Testis (tissue), 3 donors: Measurements from ENCODE around the gene RASGEF1C. TPM values are rescaled to one million over a fixed set of nuclear protein-coding genes. Genes with fewer than 3 reads are reported as not detected.

Source experiments
- DNase-seq: peaks from one replicate; pipeline ENCODE4 v3.0.0-alpha.2; 2019
- H3K27ac ChIP-seq, 2 donors: fragments of 200-600 bp; sonication (generic); one replicate each; pipeline ENCODE4 v1.5.1; 2019
- H3K27me3 ChIP-seq: fragments of 200-600 bp; sonication (generic); one replicate; pipeline ENCODE4 v1.5.1; 2019
- H3K36me3 ChIP-seq: fragments of 200-600 bp; sonication (generic); one replicate; pipeline ENCODE4 v1.5.1; 2017; ENCODE audit warnings: low read depth; ENCODE audit errors: missing control alignments
- H3K4me1 ChIP-seq: fragments of 200-600 bp; sonication (generic); one replicate; pipeline ENCODE4 v1.5.1; 2019
- H3K4me3 ChIP-seq, 2 donors: fragments of 200-600 bp; sonication (generic); one replicate each; pipeline ENCODE4 v1.5.1; 2017 to 2019
- H3K9me3 ChIP-seq: fragments of 200-600 bp; sonication (generic); one replicate; pipeline ENCODE4 v1.5.1; 2017
- CTCF ChIP-seq, 3 experiments: fragments of 450-650 bp in 2 of 3; fragments of 200-600 bp in 1 of 3; sonication (generic) in 1 of 3; IDR thresholded peaks; one replicate each; pipeline ENCODE4 v1.5.1; 2016 to 2019; ENCODE audit warnings: antibody characterized with exemption in 3 of 3, mild to moderate bottlenecking in 2 of 3, moderate library complexity in 1 of 3
- POLR2A ChIP-seq: fragments of 450-650 bp; IDR thresholded peaks from one replicate; pipeline ENCODE4 v1.6.1; 2017; ENCODE audit warnings: antibody characterized with exemption, mild to moderate bottlenecking, moderate library complexity
- WGBS, 2 donors: methylation state at CpG; one replicate each; pipeline ENCODE4 v1.1.5; 2018; 5-methylcytosine and 5-hydroxymethylcytosine counted together
- intact Hi-C: fragments of 100-400 bp; cut with DNase I; formaldehyde crosslinking; loops from one replicate; pipeline ENCODE4 v1.15.1; 2023; ENCODE audit warnings: low total_unique reads
- polyA plus RNA-seq: library from polyadenylated mRNA; stranded (reverse); fragments of 350-450 nt; fragmentation: Illumina TruSeq; extraction: RNeasy Lipid Tissue Mini Kit (QIAGEN cat#74804); gene quantifications from one replicate; pipeline ENCODE4 v1.2.3, GENCODE V29; 2014; ENCODE audit warnings: low read depth, low replicate concordance; ENCODE audit not compliant: insufficient read depth
- total RNA-seq, 2 donors: library from RNA; depleted of rRNA; stranded (reverse); fragments of >200 nt; gene quantifications; one replicate each; pipeline ENCODE4 v1.2.3, GENCODE V29; 2016

RASGEF1C gene
- total and polyA plus RNA-seq, 3 donors from 2014 or later: 8.0 to 19.0 (median 8.5) TPM

GRCh38 chr5:180086816-180087399 lies 122.1 kb downstream of the RASGEF1C start:
- Histone ChIP-seq H3K27ac (no peak overlapping the region), H3K9me3 (no peaks in the 10 kb centered on the region), H3K36me3 (no peaks in the 10 kb centered on the region), H3K4me1 (peaks cover 3% of the 10 kb centered on the region), H3K27me3 (no peaks in the 10 kb centered on the region), H3K4me3 (no peak overlapping the region)
- intact Hi-C loops: loop anchor here (10.0 kb wide), 1 partner anchor 172 kb away; no protein-coding TSS in a partner anchor
- TF ChIP-seq POLR2A (no peak), CTCF (IDR thresholded peaks at IDR 0.05) (no peak)
- DNase-seq: no peak
- 88 to 93% methylated on average over 11 of the region's 11 CpGs for WGBS, 2 donors

DNA sequence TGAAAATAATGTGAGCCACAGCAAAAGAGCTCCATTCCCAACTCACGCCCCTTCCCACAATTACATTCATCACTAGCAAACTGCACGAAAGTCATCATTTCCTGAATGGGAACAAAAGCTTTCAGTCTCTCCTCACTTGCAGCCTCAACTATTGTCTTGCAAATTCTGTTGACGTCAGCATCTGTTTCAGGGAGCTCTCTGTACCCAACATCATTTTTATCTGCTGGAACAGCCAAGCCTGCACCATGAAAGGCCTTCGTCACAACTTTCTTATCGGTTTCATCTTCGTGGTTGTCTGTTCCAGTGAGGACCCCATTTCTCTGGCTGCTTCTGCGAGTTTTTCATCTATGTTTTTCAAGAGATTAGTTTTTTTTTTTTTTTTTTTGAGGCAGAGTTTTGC lies 123.2 kb downstream of the RASGEF1C start:
- Histone ChIP-seq H3K27me3 (no peaks in the 10 kb centered on the region), H3K9me3 (no peaks in the 10 kb centered on the region), H3K36me3 (no peaks in the 10 kb centered on the region), H3K27ac (no peak overlapping the region), H3K4me1 (peaks cover under 1% of the 10 kb centered on the region), H3K4me3 (no peak overlapping the region)
- TF ChIP-seq CTCF (IDR thresholded peaks at IDR 0.05): no peak
- no peak for DNase-seq
- 56 to 63% methylated on average over 7 of the region's 7 CpGs for WGBS, 2 donors
- intact Hi-C loops: loop anchor here (10.0 kb wide), 1 partner anchor 171 kb away; no protein-coding TSS in a partner anchor

GRCh38 chr5:180084638-180085561 lies 124.1 kb downstream of the RASGEF1C start:
- Histone ChIP-seq H3K27ac (no peak overlapping the region), H3K27me3 (no peaks in the 10 kb centered on the region), H3K4me1 (no peaks in the 10 kb centered on the region), H3K9me3 (no peaks in the 10 kb centered on the region), H3K36me3 (no peaks in the 10 kb centered on the region), H3K4me3 (no peak overlapping the region)
- no peak for DNase-seq
- intact Hi-C loops: loop anchor here (10.0 kb wide), 1 partner anchor 170 kb away; no protein-coding TSS in a partner anchor
- TF ChIP-seq CTCF (IDR thresholded peaks at IDR 0.05) (no peak), POLR2A (no peak)
- WGBS, 2 donors: 41 to 59% methylated on average over 13 of the region's 13 CpGs

DNA sequence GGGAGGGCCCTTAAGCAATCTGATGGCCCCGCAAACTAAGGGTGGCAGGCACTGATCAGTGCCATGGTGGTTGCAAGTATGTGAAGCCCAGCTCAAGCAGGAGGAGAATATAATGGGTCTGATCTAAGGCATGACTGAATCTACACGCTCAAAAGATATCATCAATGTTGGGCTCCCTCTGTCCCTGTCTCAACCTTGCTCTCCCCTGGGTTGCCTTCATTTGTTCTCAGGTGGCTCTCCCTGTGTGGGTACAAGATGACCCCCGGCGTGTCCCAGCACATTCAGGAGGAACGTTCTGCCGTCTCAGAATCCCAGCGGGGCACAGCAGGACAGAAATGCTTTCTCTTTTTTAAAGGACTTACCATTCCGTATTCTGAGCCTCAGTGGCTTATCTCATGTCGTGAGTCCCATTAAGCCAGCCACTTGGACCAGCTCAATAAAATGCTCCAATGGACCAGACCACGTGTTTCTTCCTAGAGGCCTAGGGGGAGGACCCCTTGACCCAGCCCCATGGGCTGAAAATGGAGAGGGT lies 125.4 kb downstream of the RASGEF1C start:
- Histone ChIP-seq H3K36me3 (no peaks in the 10 kb centered on the region), H3K27ac (no peak overlapping the region), H3K27me3 (no peaks in the 10 kb centered on the region), H3K9me3 (no peaks in the 10 kb centered on the region), H3K4me3 (no peak overlapping the region), H3K4me1 (no peaks in the 10 kb centered on the region)
- TF ChIP-seq CTCF (IDR thresholded peaks at IDR 0.05) (no peak), POLR2A (no peak)
- no peak for DNase-seq
- 92 to 94% methylated on average over 10 of the region's 10 CpGs for WGBS, 2 donors
- intact Hi-C loops: loop anchor here (10.0 kb wide), 1 partner anchor 169 kb away; no protein-coding TSS in a partner anchor
